Bronchial epithelial cell (primary cell): ENCODE measurements around the gene HDAC4. TPM values are rescaled to one million over a fixed set of nuclear protein-coding genes. Genes with fewer than 3 reads are reported as not detected.

ENCODE experiments used
- DNase-seq: peaks from one replicate; pipeline ENCODE4 v3.0.0-alpha.2; 2010; ENCODE audit warnings: low read depth
- FAIRE-seq: peaks from 2 replicates; lab custom pipeline; 2011; peaks lifted over from hg19 to GRCh38; lab: Jason Lieb, UNC
- H3K27me3 ChIP-seq: 2 replicates; pipeline ENCODE4 v1.5.1; 2011; ENCODE audit warnings: low read length; ENCODE audit not compliant: control insufficient read depth, insufficient read depth
- H3K36me3 ChIP-seq: 2 replicates; pipeline ENCODE4 v1.5.1; 2011; ENCODE audit warnings: low read length; ENCODE audit not compliant: control insufficient read depth, insufficient read depth
- H3K4me3 ChIP-seq: 2 replicates; pipeline ENCODE4 v1.5.1; 2011; ENCODE audit warnings: mild to moderate bottlenecking, low read depth, low read length, control low read depth
- total RNA-seq: library from RNA; depleted of rRNA; stranded (reverse); fragments of >200 nt; gene quantifications from 2 replicates; pipeline ENCODE4 v1.2.1, GENCODE V29; 2014
- TF ChIP-seq, protein P1 (sequence below): IDR thresholded peaks from 2 replicates; pipeline ENCODE4 v1.5.1; 2011; ENCODE audit warnings: mild to moderate bottlenecking, moderate library complexity, low read length, control low read depth, inconsistent platforms; ENCODE audit not compliant: insufficient read depth, severe bottlenecking

Gene HDAC4
- total RNA-seq, 1 donor from 2014 or later = 5.3 TPM

DNA sequence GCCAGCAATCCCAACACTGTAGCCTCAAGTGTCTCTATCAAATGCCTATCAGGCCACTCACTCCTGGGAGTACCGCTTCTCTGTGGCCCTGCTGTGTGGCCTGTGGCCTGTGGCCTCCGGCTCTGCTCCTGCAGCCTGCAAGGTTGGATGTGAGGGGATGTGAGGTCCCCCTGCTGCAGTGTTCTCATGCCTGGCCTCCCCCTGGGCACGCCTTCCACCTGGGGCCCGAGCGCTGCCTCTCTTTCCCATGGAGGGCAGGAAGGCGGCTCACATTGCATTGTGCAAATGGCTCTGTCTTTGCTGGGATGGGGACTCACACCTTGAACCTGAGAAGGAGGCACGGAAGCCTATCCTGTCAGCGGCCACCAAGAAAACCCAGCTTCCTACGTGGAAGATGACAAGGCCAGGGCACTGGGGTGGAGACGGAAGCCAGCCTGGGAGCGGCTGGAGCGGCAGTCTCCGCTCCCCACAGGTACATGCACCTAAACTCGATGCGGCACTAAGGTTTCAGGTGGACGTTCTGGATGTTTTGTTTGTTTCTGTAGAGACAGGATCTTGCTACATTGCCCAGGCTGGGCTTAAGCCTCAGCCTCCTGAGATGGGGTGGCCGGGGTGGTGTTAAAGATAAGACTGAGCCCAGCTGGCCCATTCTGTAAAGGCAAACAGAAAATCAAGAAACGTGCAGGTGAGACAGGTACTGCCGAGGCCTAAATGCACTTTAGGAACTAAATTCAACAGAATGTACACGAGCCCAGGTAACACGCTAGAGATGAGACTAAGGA, 140.1 kb downstream of the HDAC4 start:
- no peak for DNase-seq
- TF ChIP-seq, protein P1, sequence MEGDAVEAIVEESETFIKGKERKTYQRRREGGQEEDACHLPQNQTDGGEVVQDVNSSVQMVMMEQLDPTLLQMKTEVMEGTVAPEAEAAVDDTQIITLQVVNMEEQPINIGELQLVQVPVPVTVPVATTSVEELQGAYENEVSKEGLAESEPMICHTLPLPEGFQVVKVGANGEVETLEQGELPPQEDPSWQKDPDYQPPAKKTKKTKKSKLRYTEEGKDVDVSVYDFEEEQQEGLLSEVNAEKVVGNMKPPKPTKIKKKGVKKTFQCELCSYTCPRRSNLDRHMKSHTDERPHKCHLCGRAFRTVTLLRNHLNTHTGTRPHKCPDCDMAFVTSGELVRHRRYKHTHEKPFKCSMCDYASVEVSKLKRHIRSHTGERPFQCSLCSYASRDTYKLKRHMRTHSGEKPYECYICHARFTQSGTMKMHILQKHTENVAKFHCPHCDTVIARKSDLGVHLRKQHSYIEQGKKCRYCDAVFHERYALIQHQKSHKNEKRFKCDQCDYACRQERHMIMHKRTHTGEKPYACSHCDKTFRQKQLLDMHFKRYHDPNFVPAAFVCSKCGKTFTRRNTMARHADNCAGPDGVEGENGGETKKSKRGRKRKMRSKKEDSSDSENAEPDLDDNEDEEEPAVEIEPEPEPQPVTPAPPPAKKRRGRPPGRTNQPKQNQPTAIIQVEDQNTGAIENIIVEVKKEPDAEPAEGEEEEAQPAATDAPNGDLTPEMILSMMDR = no peak
- FAIRE-seq = no peak

DNA sequence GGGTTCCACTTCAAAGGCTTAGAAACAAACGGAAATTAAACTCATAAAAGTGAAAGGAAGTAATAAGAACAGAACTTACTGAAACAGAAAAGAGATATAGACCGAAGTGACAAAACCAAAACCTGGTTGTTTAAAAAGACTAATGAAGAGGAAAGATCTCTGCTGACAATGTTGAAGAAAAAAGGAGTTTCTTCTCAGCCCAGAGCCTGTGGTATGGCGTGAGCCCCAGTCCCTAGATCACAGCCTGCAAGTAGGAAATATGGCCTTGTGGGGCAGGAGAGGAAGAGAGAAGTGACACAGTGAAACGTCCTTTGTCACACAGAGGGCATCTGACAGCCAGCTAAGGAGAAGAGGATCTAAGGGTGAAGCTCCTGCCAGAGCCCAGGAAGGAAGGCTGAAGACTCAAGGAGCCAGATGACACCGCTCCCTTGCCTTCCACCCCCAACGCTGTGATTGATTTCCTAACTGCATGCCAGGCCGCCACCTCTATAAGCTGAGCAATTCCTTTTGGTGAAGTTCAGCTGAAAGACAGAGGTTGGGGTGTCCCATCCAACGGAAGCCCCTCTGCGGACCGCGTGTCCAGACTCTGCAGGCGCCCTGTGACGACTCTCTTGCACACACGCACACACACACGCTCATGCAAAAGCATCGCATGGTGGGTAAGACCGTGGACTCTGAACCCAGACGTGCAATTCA, 141.1 kb downstream of the HDAC4 start:
- H3K36me3 ChIP-seq = no peaks in the 10 kb centered on the region
- H3K4me3 ChIP-seq = no peak overlapping the region
- TF ChIP-seq, protein P1 = no peak
- DNase-seq = no peak
- peak; percentile 60 for FAIRE-seq
- H3K27me3 ChIP-seq = no peaks in the 10 kb centered on the region

More for the DNA sequence above, 140.1 kb downstream of the HDAC4 start:
- Histone ChIP-seq H3K4me3 (no peak overlapping the region), H3K36me3 (no peaks in the 10 kb centered on the region), H3K27me3 (no peaks in the 10 kb centered on the region)

DNA sequence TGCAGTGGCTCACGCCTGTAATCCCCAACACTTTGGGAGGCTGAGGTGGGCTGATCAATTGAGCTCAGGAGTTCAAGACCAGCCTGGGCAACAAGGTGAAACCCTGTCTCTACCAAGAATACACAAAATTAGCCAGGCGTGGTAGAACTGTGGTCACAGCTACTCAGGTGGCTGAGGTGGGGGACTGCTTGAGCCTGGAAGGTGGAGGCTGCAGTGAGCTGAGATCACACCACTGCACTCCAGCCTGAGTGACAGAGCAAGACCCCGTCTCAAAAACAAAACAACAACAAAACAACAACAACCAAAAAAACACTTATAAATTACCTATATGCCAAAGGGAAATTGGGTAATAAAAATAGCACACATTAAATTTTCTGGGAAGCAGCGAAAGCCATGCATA, 141.6 kb downstream of the HDAC4 start:
- no peak for FAIRE-seq
- no peak overlapping the region for H3K4me3 ChIP-seq
- no peaks in the 10 kb centered on the region for H3K27me3 ChIP-seq
- TF ChIP-seq, protein P1 = no peak
- no peaks in the 10 kb centered on the region for H3K36me3 ChIP-seq
- no peak for DNase-seq

DNA sequence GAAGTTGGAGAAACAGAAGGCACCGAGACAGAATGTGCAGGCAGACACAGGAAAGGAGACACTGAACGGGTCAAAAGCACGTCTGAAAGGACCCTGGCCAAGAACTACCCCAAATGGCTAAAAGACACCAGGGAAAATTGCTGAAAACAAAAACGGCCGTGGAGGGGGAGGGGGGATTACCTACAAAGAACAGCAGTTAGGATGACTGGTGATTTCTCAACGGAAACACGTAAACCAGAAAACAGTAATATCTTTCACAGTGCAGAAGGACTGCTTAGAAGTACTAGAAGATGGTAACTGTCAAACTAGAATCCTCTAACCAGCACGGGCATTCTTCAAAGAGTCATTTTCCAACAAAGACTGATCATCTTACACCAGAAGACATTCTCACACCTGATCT, 142.6 kb downstream of the HDAC4 start:
- Histone ChIP-seq H3K27me3 (no peaks in the 10 kb centered on the region), H3K36me3 (no peaks in the 10 kb centered on the region), H3K4me3 (no peak overlapping the region)
- TF ChIP-seq, protein P1 = no peak
- DNase-seq (no peak), FAIRE-seq (no peak)

DNA sequence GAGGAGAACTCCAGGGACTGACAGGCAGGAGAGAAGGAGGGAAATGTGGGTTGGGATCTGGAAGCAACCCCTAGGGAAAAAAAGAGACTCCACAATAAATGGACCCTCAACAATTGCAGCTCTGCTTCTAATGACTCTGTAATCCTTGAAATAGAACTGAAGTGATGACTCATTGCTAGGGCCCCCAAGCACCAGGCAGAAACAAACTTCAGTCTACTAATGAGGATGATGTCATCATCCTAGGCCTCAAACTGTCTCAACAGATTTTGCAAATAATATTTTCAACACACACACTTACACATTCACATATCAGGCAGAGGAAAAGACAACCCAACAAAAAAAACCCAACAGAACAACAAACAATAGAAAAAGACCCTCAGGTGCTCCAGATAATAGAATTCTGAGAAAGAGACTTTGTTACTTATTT, 143.3 kb downstream of the HDAC4 start:
- H3K4me3 ChIP-seq = no peak overlapping the region
- FAIRE-seq (no peak), DNase-seq (peak; percentile 83)
- H3K36me3 ChIP-seq = no peaks in the 10 kb centered on the region
- no peaks in the 10 kb centered on the region for H3K27me3 ChIP-seq
- TF ChIP-seq, protein P1 = no peak
